ENCODE measurements around the gene RICTOR. TPM values are rescaled to one million over a fixed set of nuclear protein-coding genes. Genes with fewer than 3 reads are reported as not detected.
"Not testable (repeated sequence)": the region's sequence is repeated elsewhere in the genome, so short reads cannot be mapped to it uniquely, and the experiment has no call there.

Gene RICTOR
- total RNA-seq, 1 experiment from 2014 or later, result 28.1 TPM

DNA sequence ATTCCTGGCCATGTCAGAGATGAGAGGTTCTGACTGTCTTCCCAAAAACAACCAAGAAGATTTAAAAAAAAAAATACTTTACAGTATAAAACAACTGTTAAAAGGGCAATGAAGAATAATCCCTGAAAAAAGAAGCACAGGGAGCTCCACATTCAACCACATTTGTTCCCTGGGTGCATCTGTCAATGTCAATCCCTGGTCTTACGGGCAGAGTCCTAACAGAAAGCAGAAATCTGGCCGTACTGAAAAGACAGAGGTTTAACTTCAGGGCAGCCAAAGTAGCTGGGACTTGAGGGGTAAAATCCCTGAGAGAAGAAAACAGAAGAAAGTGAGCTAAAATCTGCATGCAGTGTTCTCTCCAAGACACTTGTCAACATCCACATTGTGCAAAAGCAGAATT, 76.6 kb downstream of the RICTOR start:
- CTCF ChIA-PET, result no interaction called here
- no peak overlapping the region for H2AFZ ChIP-seq (ENCODE audit: low read length)
- TF ChIP-seq, protein P1, sequence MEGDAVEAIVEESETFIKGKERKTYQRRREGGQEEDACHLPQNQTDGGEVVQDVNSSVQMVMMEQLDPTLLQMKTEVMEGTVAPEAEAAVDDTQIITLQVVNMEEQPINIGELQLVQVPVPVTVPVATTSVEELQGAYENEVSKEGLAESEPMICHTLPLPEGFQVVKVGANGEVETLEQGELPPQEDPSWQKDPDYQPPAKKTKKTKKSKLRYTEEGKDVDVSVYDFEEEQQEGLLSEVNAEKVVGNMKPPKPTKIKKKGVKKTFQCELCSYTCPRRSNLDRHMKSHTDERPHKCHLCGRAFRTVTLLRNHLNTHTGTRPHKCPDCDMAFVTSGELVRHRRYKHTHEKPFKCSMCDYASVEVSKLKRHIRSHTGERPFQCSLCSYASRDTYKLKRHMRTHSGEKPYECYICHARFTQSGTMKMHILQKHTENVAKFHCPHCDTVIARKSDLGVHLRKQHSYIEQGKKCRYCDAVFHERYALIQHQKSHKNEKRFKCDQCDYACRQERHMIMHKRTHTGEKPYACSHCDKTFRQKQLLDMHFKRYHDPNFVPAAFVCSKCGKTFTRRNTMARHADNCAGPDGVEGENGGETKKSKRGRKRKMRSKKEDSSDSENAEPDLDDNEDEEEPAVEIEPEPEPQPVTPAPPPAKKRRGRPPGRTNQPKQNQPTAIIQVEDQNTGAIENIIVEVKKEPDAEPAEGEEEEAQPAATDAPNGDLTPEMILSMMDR (conservative IDR thresholded peaks at IDR 0.05; ENCODE audit: low read depth, low read length), result no peak
- TF ChIP-seq EZH2phosphoT487 (IDR thresholded peaks at IDR 0.05; ENCODE audit: borderline replicate concordance, low read length) (no peak), EZH2 (IDR thresholded peaks at IDR 0.05; ENCODE audit: low read length, unreplicated experiment) (no peak)
- H3K27ac ChIP-seq (ENCODE audit: low read length), result no peak overlapping the region
- no peak overlapping the region for H3K4me3 ChIP-seq (ENCODE audit: low read length)
- H3K36me3 ChIP-seq (ENCODE audit: low read depth, low read length), result peaks cover 6% of the 10 kb centered on the region; the same call in 1 of the 2 replicates
- no peaks in the 10 kb centered on the region for H4K20me1 ChIP-seq (ENCODE audit: low read length)
- H3K4me2 ChIP-seq (ENCODE audit: low read length), result no peak overlapping the region
- no peaks in the 10 kb centered on the region for H3K4me1 ChIP-seq (ENCODE audit: insufficient read depth, low read length)
- H3K9me2 ChIP-seq (replicated peaks; ENCODE audit: low read length), result no peaks in the 10 kb centered on the region
- no peak overlapping the region for H3K9ac ChIP-seq (ENCODE audit: low read length)
- intact Hi-C loops (cut with micrococcal nuclease), result loop anchor here (10.0 kb wide), 1 partner anchor 577 kb away; no protein-coding TSS in a partner anchor
- POLR2A ChIA-PET (ENCODE audit: unreplicated experiment), result no interaction called here
- no peaks in the 10 kb centered on the region for H3K27me3 ChIP-seq (ENCODE audit: low read length)
- H3K79me2 ChIP-seq (ENCODE audit: low read length), result no peaks in the 10 kb centered on the region; the same call in 1 of the 2 replicates
- no peaks in the 10 kb centered on the region for H3F3A ChIP-seq (ENCODE audit: low read length, unreplicated experiment)
- BruUV-seq (replicated peaks), result no TSS peak
- no peak for DNase-seq
- no peaks in the 10 kb centered on the region for H3K9me3 ChIP-seq (ENCODE audit: low read length)
- no peak for ATAC-seq

DNA sequence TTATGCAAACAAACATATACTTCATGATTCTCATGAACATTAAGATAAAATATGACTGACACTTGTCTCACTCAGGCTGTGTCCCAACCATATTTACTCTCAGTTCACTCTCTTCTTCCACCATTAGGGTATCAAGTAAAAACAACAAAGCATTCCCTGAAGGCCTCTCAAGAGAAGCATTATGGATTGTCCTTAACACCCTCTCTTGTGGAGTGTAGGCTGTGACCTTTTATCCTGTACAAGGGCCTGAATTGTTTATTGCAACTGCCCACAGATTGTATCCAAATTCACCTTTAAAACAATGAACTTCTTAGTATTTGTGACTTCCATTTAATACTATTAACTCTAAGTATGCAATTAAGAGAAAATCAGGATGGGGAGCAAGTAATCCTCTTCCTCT, 78.1 kb downstream of the RICTOR start:
- Histone ChIP-seq H3K9me3 (ENCODE audit: low read length) (no peaks in the 10 kb centered on the region), H2AFZ (ENCODE audit: low read length) (no peak overlapping the region), H3K4me2 (ENCODE audit: low read length) (no peak overlapping the region), H3K9me2 (replicated peaks; ENCODE audit: low read length) (no peaks in the 10 kb centered on the region), H3K4me3 (ENCODE audit: low read length) (no peak overlapping the region), H4K20me1 (ENCODE audit: low read length) (no peaks in the 10 kb centered on the region), H3K79me2 (ENCODE audit: low read length) (no peaks in the 10 kb centered on the region; the same call in 1 of the 2 replicates), H3K27ac (ENCODE audit: low read length) (no peak overlapping the region), H3K9ac (ENCODE audit: low read length) (no peak overlapping the region), H3K4me1 (ENCODE audit: insufficient read depth, low read length) (no peaks in the 10 kb centered on the region), H3K36me3 (ENCODE audit: low read depth, low read length) (peaks cover 6% of the 10 kb centered on the region; the same call in 1 of the 2 replicates), H3K27me3 (ENCODE audit: low read length) (no peaks in the 10 kb centered on the region), H3F3A (ENCODE audit: low read length, unreplicated experiment) (no peaks in the 10 kb centered on the region)
- intact Hi-C loops (cut with micrococcal nuclease), result loop anchor here (10.0 kb wide), 1 partner anchor 579 kb away; no protein-coding TSS in a partner anchor
- ChIA-PET CTCF (no interaction called here), POLR2A (ENCODE audit: unreplicated experiment) (no interaction called here)
- no peak for ATAC-seq
- TF ChIP-seq, protein P1 (conservative IDR thresholded peaks at IDR 0.05; ENCODE audit: low read depth, low read length), result no peak
- TF ChIP-seq EZH2phosphoT487 (IDR thresholded peaks at IDR 0.05; ENCODE audit: borderline replicate concordance, low read length) (no peak), EZH2 (IDR thresholded peaks at IDR 0.05; ENCODE audit: low read length, unreplicated experiment) (no peak)
- no peak for DNase-seq
- BruUV-seq (replicated peaks), result no TSS peak

DNA sequence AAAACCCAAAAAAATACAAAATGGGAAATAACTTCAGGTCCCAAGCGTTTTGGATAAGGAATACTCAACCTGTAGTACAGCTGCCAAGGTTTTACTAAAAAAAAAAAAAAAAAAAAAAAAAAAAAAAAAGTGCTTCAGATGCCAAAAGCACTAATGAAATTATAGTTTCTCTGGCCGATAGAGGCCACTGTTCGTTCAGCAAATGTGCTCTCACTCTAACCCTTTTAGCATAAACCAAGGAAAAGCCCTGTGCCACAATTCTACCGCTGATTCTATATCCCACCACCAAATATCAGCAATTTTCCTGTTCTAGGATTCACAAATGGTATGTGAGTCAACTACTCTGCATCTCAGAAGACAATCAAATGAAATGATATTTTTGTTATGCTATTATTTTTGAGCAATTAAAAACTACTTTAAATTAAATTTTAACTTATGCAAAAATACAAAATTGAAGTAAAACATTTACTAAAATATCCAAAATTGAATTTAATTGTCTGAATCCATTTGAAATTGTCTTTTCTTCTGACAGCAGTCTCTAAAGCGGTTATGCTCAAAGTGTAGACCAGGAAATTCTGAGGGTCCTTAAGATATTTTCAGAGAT, 79.8 kb downstream of the RICTOR start:
- Histone ChIP-seq H3K79me2 (ENCODE audit: low read length) (no peaks in the 10 kb centered on the region; the same call in 1 of the 2 replicates), H3F3A (ENCODE audit: low read length, unreplicated experiment) (no peaks in the 10 kb centered on the region), H3K9me3 (ENCODE audit: low read length) (no peaks in the 10 kb centered on the region), H3K9ac (ENCODE audit: low read length) (no peak overlapping the region), H3K9me2 (replicated peaks; ENCODE audit: low read length) (no peaks in the 10 kb centered on the region), H3K36me3 (ENCODE audit: low read depth, low read length) (peaks cover 9% of the 10 kb centered on the region; the same call in 1 of the 2 replicates), H3K4me2 (ENCODE audit: low read length) (no peak overlapping the region), H3K27me3 (ENCODE audit: low read length) (no peaks in the 10 kb centered on the region), H4K20me1 (ENCODE audit: low read length) (no peaks in the 10 kb centered on the region), H3K27ac (ENCODE audit: low read length) (no peak overlapping the region), H2AFZ (ENCODE audit: low read length) (no peak overlapping the region), H3K4me3 (ENCODE audit: low read length) (no peak overlapping the region), H3K4me1 (ENCODE audit: insufficient read depth, low read length) (no peaks in the 10 kb centered on the region)
- CTCF ChIA-PET, result interaction anchor here (0.6 kb wide), 6 partner anchors 159 to 552 kb away, joined by 3 to 10 read pairs (median 6); no protein-coding TSS in a partner anchor
- intact Hi-C loops (cut with micrococcal nuclease), result loop anchor here (1.0 to 10.0 kb wide), 4 partner anchors 78 to 580 kb away; no protein-coding TSS in a partner anchor
- TF ChIP-seq, protein P1 (conservative IDR thresholded peaks at IDR 0.05; ENCODE audit: low read depth, low read length), result peak; percentile 82
- no peak for TF ChIP-seq EZH2phosphoT487 (IDR thresholded peaks at IDR 0.05; ENCODE audit: borderline replicate concordance, low read length)
- ATAC-seq, result peak; percentile 78
- POLR2A ChIA-PET (ENCODE audit: unreplicated experiment), result no interaction called here
- peak; percentile 89 for DNase-seq
- BruUV-seq (replicated peaks), result no TSS peak

DNA sequence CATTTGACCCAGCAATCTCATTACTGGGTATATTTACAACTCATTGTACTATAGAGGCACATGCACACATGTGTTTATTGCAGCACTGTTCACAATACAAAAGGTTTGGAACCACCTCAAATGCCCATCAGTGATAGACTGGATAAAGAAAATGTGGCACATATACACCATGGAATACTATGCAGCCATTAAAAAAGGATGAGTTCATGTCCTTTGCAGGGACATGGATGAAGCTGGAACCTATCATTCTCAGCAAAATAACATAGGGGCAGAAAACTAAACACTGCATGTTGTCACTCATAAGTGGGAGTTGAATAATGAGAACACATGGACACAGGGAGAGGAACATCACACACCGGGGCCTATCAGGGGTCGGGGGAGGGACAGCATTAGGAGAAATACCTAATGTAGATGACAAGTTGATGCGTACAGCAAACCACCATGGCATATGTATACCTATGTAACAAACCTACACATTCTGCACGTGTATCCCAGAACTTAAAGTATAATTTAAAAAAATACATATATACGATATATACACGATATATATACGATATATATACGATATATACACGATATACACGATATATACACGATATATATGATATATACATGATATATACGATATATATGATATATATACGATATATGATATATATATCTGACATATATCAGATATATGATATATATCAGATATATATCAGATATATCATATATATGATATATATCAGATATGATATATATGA, 84.1 kb downstream of the RICTOR start:
- H3K9me2 ChIP-seq (replicated peaks; ENCODE audit: low read length); H3K79me2 ChIP-seq (ENCODE audit: low read length); H3K27me3 ChIP-seq (ENCODE audit: low read length); H3K4me2 ChIP-seq (ENCODE audit: low read length); CTCF ChIA-PET; H3K9ac ChIP-seq (ENCODE audit: low read length); H3K9me3 ChIP-seq (ENCODE audit: low read length); H3K4me1 ChIP-seq (ENCODE audit: insufficient read depth, low read length); H3K27ac ChIP-seq (ENCODE audit: low read length); ATAC-seq; H2AFZ ChIP-seq (ENCODE audit: low read length); DNase-seq; H3F3A ChIP-seq (ENCODE audit: low read length, unreplicated experiment); H3K4me3 ChIP-seq (ENCODE audit: low read length); BruUV-seq (replicated peaks); POLR2A ChIA-PET (ENCODE audit: unreplicated experiment); H4K20me1 ChIP-seq (ENCODE audit: low read length): not testable (repeated sequence)
- peaks cover 10% of the 10 kb centered on the region; the same call in 1 of the 2 replicates for H3K36me3 ChIP-seq (ENCODE audit: low read depth, low read length)
- intact Hi-C loops (cut with micrococcal nuclease), result loop anchor here (10.0 kb wide), 1 partner anchor 585 kb away; no protein-coding TSS in a partner anchor

Data from PC-3 (cell line).